GM12801 (cell line): ENCODE measurements around the gene CDT1.

ENCODE experiments used
- TF ChIP-seq, protein P1 (sequence below): IDR thresholded peaks from one replicate; pipeline ENCODE4 v1.5.1; 2011; ENCODE audit warnings: control low read depth; ENCODE audit not compliant: insufficient read length; ENCODE audit errors: extremely low read depth

CDT1 gene

GRCh38 chr16:88759245-88759975, 44.2 kb upstream of the CDT1 start:
- TF ChIP-seq, protein P1, sequence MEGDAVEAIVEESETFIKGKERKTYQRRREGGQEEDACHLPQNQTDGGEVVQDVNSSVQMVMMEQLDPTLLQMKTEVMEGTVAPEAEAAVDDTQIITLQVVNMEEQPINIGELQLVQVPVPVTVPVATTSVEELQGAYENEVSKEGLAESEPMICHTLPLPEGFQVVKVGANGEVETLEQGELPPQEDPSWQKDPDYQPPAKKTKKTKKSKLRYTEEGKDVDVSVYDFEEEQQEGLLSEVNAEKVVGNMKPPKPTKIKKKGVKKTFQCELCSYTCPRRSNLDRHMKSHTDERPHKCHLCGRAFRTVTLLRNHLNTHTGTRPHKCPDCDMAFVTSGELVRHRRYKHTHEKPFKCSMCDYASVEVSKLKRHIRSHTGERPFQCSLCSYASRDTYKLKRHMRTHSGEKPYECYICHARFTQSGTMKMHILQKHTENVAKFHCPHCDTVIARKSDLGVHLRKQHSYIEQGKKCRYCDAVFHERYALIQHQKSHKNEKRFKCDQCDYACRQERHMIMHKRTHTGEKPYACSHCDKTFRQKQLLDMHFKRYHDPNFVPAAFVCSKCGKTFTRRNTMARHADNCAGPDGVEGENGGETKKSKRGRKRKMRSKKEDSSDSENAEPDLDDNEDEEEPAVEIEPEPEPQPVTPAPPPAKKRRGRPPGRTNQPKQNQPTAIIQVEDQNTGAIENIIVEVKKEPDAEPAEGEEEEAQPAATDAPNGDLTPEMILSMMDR = no peak

- TF ChIP-seq, protein P1 = no peak
These were observed 43.6 kb upstream of the CDT1 start for GRCh38 chr16:88759976-88760350.

DNA sequence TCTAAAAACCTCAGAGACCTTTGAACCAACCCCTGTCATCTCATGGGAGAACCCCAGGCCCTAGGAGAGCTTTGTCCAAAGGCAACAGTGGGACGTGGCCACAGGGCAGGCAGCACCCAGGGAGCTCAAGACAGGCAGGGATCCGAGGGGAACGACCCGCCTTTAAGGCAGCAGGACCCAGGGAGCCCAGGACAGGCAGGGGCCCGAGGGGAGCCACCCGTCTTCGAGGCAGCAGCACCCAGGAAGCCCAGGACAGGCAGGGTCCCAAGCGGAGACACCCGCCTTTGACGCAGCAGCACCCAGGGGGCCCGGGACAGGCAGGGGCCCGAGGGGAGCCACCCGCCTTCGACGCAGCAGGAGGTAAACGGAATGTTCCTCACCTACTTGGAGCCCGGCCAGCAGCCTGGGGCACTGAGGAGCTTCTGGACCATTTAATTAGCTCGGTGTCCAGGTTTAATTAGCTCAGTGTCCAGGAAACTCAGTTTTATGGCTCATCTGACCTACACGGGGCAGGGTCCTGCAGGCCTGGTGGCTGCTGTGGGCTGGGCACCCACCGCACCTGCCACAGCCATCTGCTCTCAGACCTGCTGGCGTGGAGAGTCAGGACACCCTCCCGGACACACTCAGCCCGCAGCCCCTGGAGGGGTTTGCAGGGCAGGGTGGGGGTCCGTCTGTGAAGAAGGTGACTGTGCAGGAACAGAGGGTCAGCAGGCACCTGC, 43.0 kb upstream of the CDT1 start:
- TF ChIP-seq, protein P1 = no peak

GRCh38 chr16:88761143-88761534, 42.5 kb upstream of the CDT1 start:
- TF ChIP-seq, protein P1 = no peak

- TF ChIP-seq, protein P1 = no peak
These were observed 41.8 kb upstream of the CDT1 start for GRCh38 chr16:88761830-88762229.

DNA sequence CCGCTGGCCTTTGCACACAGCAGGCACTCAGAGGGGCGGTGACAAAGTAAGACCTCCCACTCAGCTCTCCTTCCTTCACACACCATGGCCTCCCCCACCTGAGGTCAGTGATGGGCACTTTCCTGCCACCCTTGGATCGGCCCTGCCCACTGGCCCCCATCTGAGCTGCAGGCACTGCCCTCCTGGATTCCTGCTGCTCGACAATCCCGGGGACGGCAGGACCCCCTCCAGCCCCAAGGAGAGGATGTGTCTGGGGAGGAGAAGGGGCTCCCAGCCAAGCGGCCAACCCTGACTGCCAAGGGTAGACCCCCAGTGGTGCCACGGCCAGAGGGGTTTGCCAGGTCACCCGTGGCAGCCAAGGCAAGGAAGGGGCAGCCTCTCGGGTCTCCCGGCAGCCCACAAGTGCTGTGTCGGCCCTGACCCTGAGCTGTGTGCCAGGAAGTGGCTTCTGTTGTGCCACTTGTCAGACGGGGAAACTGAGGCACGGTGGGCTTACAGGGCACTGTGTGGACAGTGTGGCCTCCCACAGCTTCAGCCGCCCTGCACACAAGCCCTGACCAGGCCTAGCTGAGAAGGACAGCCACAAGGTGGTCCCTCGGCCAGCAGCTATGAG, 41.2 kb upstream of the CDT1 start:
- TF ChIP-seq, protein P1 = no peak

- TF ChIP-seq, protein P1 = no peak
These were observed 40.6 kb upstream of the CDT1 start for GRCh38 chr16:88762941-88763340.
